ENCODE data around the gene PHLPP2. TPM values are rescaled to one million over a fixed set of nuclear protein-coding genes. Genes with fewer than 3 reads are reported as not detected.

PHLPP2 gene
- total and polyA plus RNA-seq, 7 donors: 8.2 to 19.0 (median 11.4) TPM

GRCh38 chr16:71666928-71667707 lies 57.4 kb downstream of the PHLPP2 start:
- Histone ChIP-seq H3K9me3 (no peaks in the 10 kb centered on the region), H3K4me3 (no peak overlapping the region), H3K36me3 (peaks cover 7 to 90% (median 28%) of the 10 kb centered on the region in 4 donors), H3K27me3 (no peaks in the 10 kb centered on the region), H3K27ac (no peak overlapping the region), H3K4me1 (no peaks in the 10 kb centered on the region)
- TF ChIP-seq POLR2A (IDR thresholded peaks at IDR 0.05) (no peak), POLR2AphosphoS5 (IDR thresholded peaks at IDR 0.05) (no peak), EP300 (IDR thresholded peaks at IDR 0.05) (no peak), CTCF (IDR thresholded peaks at IDR 0.05) (no peak)
- intact Hi-C loops (cut with DNase I): no loop called here
- DNase-seq: no peak
- 18 to 59% methylated on average over 4 of the region's 4 CpGs for WGBS, 2 donors

DNA sequence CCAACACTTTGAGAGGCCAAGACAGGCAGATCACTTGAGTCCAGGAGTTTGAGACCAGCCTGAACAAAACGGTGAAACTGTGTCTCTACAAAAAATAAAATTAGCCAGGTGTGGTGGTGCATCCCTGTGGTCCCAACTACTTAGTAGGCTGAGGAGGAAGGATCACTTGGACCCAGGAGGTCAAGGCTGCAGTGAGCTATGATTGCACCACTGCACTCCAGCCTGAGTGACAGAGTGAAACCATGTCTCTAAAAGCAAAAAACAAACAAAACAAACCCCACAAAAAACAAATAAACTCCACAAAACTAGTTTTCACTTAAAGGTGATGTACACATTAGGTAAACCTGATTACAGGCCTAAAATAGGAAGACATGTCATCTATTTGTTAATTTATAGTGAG lies 58.2 kb downstream of the PHLPP2 start:
- H3K9me3 ChIP-seq: no peaks in the 10 kb centered on the region
- intact Hi-C loops (cut with DNase I): no loop called here

GRCh38 chr16:71659471-71659870 lies 65.0 kb downstream of the PHLPP2 start:
- Histone ChIP-seq H3K27ac (no peak overlapping the region), H3K9me3 (no peaks in the 10 kb centered on the region), H3K36me3 (peaks cover 21 to 79% (median 39%) of the 10 kb centered on the region in 4 donors), H3K4me3 (no peak overlapping the region), H3K4me1 (no peaks in the 10 kb centered on the region), H3K27me3 (no peaks in the 10 kb centered on the region)
- 97 to 98% methylated on average over 2 of the region's 2 CpGs for WGBS, 2 donors
- intact Hi-C loops (cut with DNase I): no loop called here
- TF ChIP-seq CTCF (IDR thresholded peaks at IDR 0.05) (no peak), POLR2AphosphoS5 (IDR thresholded peaks at IDR 0.05) (no peak), POLR2A (IDR thresholded peaks at IDR 0.05) (no peak), EP300 (IDR thresholded peaks at IDR 0.05) (no peak)
- no peak for DNase-seq

More for the DNA sequence above, 58.2 kb downstream of the PHLPP2 start:
- DNase-seq: no peak
- Histone ChIP-seq H3K4me3 (no peak overlapping the region), H3K27ac (no peak overlapping the region), H3K36me3 (peaks cover 7 to 90% (median 30%) of the 10 kb centered on the region in 4 donors), H3K27me3 (no peaks in the 10 kb centered on the region), H3K4me1 (no peaks in the 10 kb centered on the region)
- WGBS, 2 donors: 61 to 84% methylated on average over 1 of the region's 1 CpG
- no peak for TF ChIP-seq POLR2A (IDR thresholded peaks at IDR 0.05)
- no peak for TF ChIP-seq POLR2AphosphoS5 (IDR thresholded peaks at IDR 0.05)
- no peak for TF ChIP-seq CTCF (IDR thresholded peaks at IDR 0.05)
- no peak for TF ChIP-seq EP300 (IDR thresholded peaks at IDR 0.05)

GRCh38 chr16:71658771-71659170 lies 65.7 kb downstream of the PHLPP2 start:
- DNase-seq: no peak
- no peak overlapping the region for H3K4me3 ChIP-seq
- intact Hi-C loops (cut with DNase I): no loop called here
- H3K27ac ChIP-seq: no peak overlapping the region
- no peak for TF ChIP-seq POLR2AphosphoS5 (IDR thresholded peaks at IDR 0.05)
- TF ChIP-seq CTCF (IDR thresholded peaks at IDR 0.05): no peak
- H3K4me1 ChIP-seq: no peaks in the 10 kb centered on the region
- no peaks in the 10 kb centered on the region for H3K27me3 ChIP-seq
- peaks cover 25 to 78% (median 37%) of the 10 kb centered on the region in 4 donors for H3K36me3 ChIP-seq
- 43 to 69% methylated on average over 4 of the region's 4 CpGs for WGBS, 2 donors
- H3K9me3 ChIP-seq: no peaks in the 10 kb centered on the region
